ENCODE results near the gene PCSK6.
"Not testable (repeated sequence)": the region's sequence is repeated elsewhere in the genome, so short reads cannot be mapped to it uniquely, and the experiment has no call there.

The PCSK6 gene

DNA sequence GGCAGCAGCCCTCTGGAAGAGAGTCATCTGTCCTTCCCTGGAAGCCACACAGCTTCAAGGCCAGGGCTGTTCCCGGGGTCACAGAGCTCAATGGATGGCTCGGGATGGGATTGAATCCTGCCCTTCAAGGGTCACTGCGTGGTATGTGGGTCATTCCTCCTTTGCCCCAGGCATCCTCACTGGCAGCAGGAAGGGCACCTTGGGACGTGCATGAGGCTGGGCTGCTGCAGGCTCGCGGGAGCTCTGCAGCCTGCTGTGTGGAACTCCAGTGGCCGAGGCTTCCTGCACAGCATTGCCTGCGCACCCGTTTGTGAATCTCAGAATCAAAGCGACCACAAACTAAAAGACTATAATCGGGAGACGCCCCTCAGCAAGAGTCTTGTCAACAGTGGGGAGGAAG is 60.7 kb downstream of the PCSK6 start:
- DNase-seq = no peak

GRCh38 chr15:101427606-101428487 is 61.7 kb downstream of the PCSK6 start:
- DNase-seq = no peak

- DNase-seq = no peak
These were observed 62.7 kb downstream of the PCSK6 start for GRCh38 chr15:101426761-101427333.

DNA sequence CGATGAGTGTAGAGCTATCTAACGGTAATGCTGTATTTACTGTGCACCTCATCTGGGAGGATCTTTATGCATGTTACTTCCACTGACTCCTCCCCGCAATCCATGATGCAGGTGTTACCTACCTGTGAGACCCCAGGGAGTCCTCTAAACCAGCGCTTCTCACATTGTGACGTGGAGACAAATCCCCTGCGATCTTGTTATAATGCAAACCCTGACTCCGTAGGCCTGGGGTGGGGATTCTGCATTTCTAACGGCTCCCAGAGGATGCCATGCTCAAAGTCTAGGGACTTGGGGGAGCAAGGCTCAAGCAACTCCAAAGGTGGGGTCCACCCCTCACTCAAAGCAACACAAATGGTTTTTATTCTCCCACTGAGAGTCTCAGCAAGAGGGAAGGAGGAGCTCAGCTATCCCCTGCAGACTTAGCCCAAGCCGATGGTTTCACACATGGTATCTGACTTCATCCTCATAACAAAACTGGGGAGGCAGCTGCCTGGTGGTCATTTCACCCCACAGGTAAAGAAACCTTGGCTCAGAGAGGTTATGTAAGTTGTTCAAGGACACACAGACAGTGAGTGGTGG is 63.6 kb downstream of the PCSK6 start:
- DNase-seq = no peak

DNA sequence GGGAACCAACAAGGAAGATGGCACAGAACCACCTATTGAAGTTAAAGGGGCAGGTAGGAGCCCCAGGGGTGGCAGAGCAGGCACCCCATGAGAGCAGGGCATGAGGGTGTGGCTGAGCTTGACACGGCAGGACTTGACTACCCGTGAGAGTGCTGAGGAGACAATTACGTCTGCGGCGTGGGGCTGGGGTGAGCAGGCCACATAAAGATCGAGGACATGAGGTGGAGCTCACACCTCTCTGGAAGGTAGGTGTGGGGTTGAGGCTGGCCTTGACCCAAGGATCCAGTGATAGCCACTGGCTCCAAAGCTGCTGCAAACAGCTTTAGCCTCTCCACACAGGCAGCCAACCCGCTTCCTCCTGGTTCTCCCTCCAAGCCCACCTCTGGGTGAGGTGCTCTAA is 64.5 kb downstream of the PCSK6 start:
- DNase-seq = no peak

DNA sequence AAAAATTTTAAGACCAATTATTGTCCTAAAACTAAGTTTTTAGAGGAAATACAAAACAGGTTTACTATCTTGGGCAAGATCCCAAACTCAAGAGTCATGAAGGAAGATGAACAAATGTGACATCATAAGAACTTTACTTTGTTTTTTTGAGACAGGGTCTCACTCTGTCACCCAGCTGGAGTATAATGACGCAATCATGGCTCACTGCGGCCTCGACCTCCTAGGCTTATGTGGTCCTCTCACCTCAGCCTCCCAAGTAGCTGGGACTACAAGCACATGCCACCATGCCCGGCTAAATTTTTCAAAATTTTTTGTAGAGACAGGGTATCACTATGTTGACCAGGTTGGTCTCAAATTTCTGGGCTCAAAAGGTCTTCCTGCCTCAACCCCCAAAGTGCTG is 69.3 kb downstream of the PCSK6 start:
- no peak for DNase-seq

DNA sequence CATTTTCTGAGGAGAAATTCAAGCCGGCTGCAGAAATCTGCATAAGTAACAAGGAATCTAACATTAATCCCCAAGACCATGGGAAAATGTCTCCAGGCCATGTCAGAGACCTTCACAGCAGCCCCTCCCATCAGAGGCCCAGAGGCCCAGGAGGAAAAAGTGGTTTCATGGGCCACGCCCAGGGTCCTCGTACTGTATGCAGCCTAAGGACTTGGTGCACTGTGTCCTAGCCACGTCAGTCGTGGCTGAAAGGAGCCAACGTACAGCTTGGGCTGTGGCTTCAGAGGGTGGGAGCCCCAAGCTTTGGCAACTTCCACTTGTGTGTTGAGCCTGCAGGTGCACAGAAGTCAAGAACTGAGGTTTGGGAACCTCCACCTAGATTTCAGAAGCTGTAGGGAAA is 73.0 kb downstream of the PCSK6 start:
- not testable (repeated sequence) for DNase-seq

GRCh38 chr15:101413239-101413638 is 76.3 kb downstream of the PCSK6 start:
- no peak for DNase-seq

- DNase-seq = no peak
These were observed 77.9 kb downstream of the PCSK6 start for GRCh38 chr15:101411581-101411980.

GRCh38 chr15:101411085-101411484 is 78.4 kb downstream of the PCSK6 start:
- DNase-seq = no peak

DNA sequence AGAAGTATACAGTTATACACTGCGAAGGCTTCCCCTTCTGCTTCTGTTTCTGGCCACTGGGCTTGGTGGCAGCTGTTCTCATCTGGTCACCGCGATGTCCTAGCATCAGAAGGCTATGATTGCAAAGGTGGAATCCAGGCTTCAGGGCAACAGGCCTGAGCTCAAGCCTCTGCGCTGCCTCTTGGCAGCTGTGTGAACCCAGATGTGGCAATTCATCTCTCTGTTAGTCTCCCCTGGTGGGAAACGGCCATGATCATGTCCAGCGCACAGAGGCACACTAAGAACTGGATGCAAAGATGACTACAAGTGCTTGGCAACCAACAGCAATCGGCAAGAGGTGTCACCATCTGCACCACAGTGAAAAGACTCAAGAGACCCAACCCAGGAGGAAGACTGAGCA is 78.9 kb downstream of the PCSK6 start:
- no peak for DNase-seq

DNA sequence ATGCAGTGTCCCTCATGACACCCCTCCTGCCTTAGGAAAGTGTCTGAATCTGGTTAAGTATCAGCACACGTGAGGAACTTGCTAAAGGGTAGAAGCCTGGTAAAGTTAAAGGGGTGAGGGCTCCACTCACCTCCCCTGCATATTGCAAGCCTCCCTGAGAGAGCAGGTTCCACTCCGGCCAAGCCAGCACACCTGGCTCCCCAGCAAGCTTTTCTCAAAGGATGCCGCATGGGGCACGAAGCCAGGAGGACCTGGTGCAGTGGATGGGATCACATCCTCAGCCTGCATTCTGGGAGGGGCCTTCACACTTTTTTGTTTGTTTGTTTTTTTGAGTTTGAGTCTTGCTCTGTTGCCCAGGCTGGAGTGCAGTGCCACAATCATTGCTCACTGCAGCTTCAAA is 79.9 kb downstream of the PCSK6 start:
- DNase-seq = no peak

GRCh38 chr15:101407966-101408775 is 81.3 kb downstream of the PCSK6 start:
- DNase-seq = peak; percentile 42

DNA sequence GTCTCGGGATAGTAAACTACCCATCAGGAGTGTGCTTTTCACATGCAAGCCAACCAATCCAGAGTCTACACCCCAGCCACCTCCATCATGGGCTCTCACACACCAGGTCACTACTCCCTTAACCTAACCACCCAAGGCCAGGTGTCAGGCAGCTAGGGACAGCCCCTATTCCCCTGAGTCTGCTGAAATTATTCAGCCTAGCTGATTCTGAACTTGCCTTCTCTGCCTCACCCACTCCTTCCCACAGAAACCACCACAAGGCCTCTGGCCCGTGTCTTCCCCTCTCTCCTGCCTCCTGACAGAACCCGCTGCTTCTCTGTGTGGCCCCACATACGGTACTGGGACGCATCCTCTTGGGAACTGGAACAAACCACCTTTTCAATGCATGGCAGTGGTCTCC is 82.1 kb downstream of the PCSK6 start:
- no peak for DNase-seq

- DNase-seq = no peak
These were observed 82.8 kb downstream of the PCSK6 start for GRCh38 chr15:101406526-101407195.

GRCh38 chr15:101406036-101406435 is 83.5 kb downstream of the PCSK6 start:
- no peak for DNase-seq

GRCh38 chr15:101404245-101404644 is 85.3 kb downstream of the PCSK6 start:
- DNase-seq = no peak

DNA sequence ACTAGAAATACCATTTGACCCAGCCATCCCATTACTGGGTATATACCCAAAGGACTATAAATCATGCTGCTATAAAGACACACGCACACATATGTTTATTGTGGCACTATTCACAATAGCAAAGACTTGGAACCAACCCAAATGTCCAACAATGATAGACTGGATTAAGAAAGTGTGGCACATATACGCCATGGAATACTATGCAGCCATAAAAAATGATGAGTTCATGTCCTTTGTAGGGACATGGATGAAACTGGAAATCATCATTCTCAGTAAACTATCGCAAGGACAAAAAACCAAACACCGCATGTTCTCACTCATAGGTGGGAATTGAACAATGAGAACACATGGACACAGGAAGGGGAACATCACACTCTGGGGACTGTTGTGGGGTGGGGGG is 86.6 kb downstream of the PCSK6 start:
- not testable (repeated sequence) for DNase-seq

DNA sequence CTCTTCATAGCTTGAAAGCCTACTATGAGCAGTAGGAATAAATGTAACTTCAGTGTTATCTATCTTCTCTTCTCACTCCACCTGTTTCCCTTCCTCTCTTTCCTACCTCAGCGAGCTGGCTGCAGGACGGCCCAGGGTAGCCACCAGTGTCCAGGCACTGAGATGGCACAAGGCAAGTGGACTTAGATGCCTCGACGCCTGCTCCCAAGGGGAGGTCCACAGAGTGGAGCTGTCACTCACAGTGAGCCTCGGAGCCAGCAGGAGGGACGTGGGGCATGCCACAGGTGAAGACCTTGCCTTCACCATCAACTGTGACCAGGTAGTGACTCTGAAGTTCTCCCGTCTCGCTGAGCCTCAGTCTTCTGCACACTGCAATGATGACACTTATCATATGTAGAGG is 88.2 kb downstream of the PCSK6 start:
- DNase-seq = no peak

DNA sequence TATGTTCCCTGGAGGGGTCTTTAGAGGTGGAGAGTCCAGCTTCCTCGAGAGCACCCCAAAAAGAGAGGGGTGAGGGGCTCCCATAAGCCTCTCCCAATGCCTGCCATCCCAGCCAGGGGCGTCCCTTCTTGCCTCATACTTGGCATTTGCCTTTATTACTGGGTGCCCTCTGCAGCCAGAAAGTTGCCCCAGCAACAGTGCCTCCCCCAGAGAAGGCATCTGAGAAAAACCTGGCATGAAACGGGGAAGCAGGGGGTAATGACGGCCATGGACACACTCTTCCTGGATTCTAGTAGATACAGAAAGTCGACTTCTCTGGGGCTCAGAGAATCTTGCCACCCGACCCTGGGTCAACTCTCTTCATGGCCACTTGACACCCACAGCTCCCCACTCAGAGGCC is 90.1 kb downstream of the PCSK6 start:
- DNase-seq = no peak

- no peak for DNase-seq
These were observed 91.3 kb downstream of the PCSK6 start for GRCh38 chr15:101398247-101398646.

DNA sequence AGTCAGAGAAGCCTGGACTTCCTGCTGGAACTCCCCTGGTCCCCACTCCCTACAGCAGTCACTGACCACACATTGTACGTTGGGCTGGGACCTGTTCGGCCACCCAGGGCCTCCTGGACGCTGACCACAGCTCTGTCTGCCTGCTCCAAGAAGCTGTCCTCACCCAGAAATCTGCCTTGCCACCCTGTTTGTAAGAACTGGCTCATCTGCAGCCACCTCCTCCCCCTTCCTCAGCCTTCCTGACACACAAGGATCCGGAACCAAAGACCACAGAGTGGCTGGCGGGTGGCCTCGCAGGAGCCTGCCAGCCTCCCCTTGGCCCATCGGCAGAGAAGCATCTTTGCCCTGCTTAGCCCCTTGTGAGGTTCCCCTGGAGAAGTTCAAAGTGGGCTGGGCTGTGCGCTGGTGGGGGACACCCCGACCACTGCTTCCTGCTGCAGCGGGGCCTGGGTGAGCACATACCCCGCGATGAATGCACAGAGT is 91.9 kb downstream of the PCSK6 start:
- DNase-seq = no peak
